Coronary artery (tissue), 2 donors: ENCODE data around the gene FRMD4A.
A peak's percentile ranks its signal among the peaks of the same experiment; 100 is the strongest.

Experiments
- DNase-seq: peaks from one replicate; pipeline ENCODE4 v3.0.0-alpha.2; 2017; ENCODE audit warnings: low spot score
- H3K27ac ChIP-seq, 2 donors: fragments of 200-600 bp; sonication (generic); one replicate each; pipeline ENCODE4 v1.5.1; 2016 to 2019
- H3K4me3 ChIP-seq: fragments of 200-600 bp; sonication (generic); 2 replicates; pipeline ENCODE4 v1.5.1; 2016; ENCODE audit warnings: mild to moderate bottlenecking, moderate library complexity
- CTCF ChIP-seq: fragments of 200-600 bp; sonication (generic); IDR thresholded peaks from one replicate; pipeline ENCODE4 v1.5.1; 2019; ENCODE audit warnings: antibody characterized with exemption

Gene FRMD4A

GRCh38 chr10:13894412-13895093, 436.2 kb downstream of the FRMD4A start:
- no peak for TF ChIP-seq CTCF
- no peak overlapping the region for H3K27ac ChIP-seq
- DNase-seq: no peak
- H3K4me3 ChIP-seq: no peak overlapping the region

- H3K27ac ChIP-seq: no peak overlapping the region
- no peak for TF ChIP-seq CTCF
- no peak for DNase-seq
- H3K4me3 ChIP-seq: no peak overlapping the region
Observed at GRCh38 chr10:13893926-13894325, 436.8 kb downstream of the FRMD4A start.

GRCh38 chr10:13892871-13893270, 437.9 kb downstream of the FRMD4A start:
- peak overlapping the region; percentile 73 for H3K4me3 ChIP-seq
- DNase-seq: no peak
- H3K27ac ChIP-seq: peak overlapping the region in 1 of 2 donors; percentile 94
- TF ChIP-seq CTCF: no peak

DNA sequence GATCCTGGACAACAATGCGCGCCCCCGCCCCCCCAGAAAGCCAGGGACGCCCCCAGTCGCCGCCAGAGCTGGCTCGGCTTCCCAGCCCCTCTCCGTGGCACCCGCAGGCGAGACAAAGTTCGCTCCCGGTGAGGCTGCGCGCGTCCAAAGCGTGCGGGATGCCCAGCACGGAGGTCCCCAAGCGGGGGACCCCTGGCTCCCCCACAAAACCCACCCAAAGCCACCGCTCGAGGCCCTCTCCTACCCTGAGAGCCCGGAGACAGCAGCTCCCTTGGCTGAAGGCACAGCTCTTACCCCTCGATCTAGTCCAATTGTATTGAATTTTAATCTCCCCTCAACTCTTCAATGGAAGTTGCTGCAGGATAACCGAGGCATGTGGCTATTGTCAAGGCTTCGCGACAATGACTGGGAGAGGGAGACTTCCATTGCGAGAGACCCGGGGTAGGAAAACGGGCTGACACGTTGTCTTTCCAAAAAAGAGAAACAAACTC, 438.7 kb downstream of the FRMD4A start:
- DNase-seq: no peak
- no peak for TF ChIP-seq CTCF
- Histone ChIP-seq H3K27ac (peak overlapping the region; percentile 81 to 94), H3K4me3 (peak overlapping the region; percentile 73)

GRCh38 chr10:13891128-13892000, 439.4 kb downstream of the FRMD4A start:
- Histone ChIP-seq H3K4me3 (peak overlapping the region; percentile 73), H3K27ac (peak overlapping the region; percentile 82 to 94)
- no peak for DNase-seq
- TF ChIP-seq CTCF: no peak

GRCh38 chr10:13890233-13891127, 440.2 kb downstream of the FRMD4A start:
- TF ChIP-seq CTCF: no peak
- Histone ChIP-seq H3K27ac (peak overlapping the region; percentile 82 to 94), H3K4me3 (peak overlapping the region; percentile 73)
- no peak for DNase-seq
